SJSA1 (cell line): ENCODE results near the gene ZNF71. TPM values are rescaled to one million over a fixed set of nuclear protein-coding genes. Genes with fewer than 3 reads are reported as not detected.

Experiments
- DNase-seq, 2 experiments: peaks; one replicate each; pipeline ENCODE4 v3.0.0-alpha.2; 2015 to 2020; ENCODE audit warnings: low spot score in 2 of 2, low read depth in 1 of 2
- H3K27ac ChIP-seq: fragments of 250-450 bp; sonication (Bioruptor Pico); 2 replicates; pipeline ENCODE4 v1.5.1; 2020; ENCODE audit warnings: mild to moderate bottlenecking, moderate library complexity
- H3K27me3 ChIP-seq: fragments of 250-450 bp; sonication (Bioruptor Pico); replicated peaks from 2 replicates; pipeline ENCODE4 v1.5.1; 2020; ENCODE audit warnings: mild to moderate bottlenecking, moderate library complexity
- H3K36me3 ChIP-seq: fragments of 250-450 bp; sonication (Bioruptor Pico); 2 replicates; pipeline ENCODE4 v1.5.1; 2020; ENCODE audit warnings: mild to moderate bottlenecking
- H3K4me1 ChIP-seq: fragments of 250-450 bp; sonication (Bioruptor Pico); replicated peaks from 2 replicates; pipeline ENCODE4 v1.6.1; 2021; ENCODE audit warnings: mild to moderate bottlenecking
- H3K4me3 ChIP-seq: fragments of 250-450 bp; sonication (Bioruptor Pico); 2 replicates; pipeline ENCODE4 v1.5.1; 2020; ENCODE audit warnings: mild to moderate bottlenecking
- H3K9me3 ChIP-seq: fragments of 250-450 bp; sonication (Bioruptor Pico); replicated peaks from 2 replicates; pipeline ENCODE4 v1.5.1; 2020; ENCODE audit warnings: mild to moderate bottlenecking
- total RNA-seq: library from RNA; depleted of rRNA; stranded (reverse); fragments of >200 nt; shearing (Covaris generic); gene quantifications from 2 replicates; pipeline ENCODE4 v1.2.3, GENCODE V29; 2014

Gene ZNF71
- total RNA-seq, 1 experiment from 2014 or later = 7.4 TPM

DNA sequence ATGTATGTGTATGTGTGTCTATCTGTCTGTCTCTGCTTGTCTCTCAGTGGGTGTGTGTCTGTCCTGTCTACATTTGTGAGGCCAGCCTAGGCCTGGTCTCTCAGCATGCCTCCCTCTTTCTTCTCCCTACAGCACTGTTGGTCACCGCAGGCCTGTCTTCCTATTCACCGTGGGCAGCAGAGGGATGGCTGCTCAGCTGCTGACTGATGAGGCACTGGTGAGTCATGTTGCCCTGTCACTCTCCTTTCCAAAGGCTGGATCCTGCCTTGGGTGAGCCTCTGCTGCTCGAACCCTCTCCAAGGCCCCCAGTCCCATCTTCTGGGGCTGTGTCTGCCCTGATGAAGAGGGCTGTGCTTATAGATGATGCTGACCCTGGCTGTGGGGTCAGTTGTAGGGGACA is 6.3 kb downstream of the ZNF71 start:
- Histone ChIP-seq H3K27me3 (no peaks in the 10 kb centered on the region), H3K27ac (no peak overlapping the region), H3K36me3 (peaks cover 47% of the 10 kb centered on the region), H3K4me1 (no peaks in the 10 kb centered on the region), H3K9me3 (peaks cover 23% of the 10 kb centered on the region), H3K4me3 (no peak overlapping the region)
- DNase-seq = no peak

DNA sequence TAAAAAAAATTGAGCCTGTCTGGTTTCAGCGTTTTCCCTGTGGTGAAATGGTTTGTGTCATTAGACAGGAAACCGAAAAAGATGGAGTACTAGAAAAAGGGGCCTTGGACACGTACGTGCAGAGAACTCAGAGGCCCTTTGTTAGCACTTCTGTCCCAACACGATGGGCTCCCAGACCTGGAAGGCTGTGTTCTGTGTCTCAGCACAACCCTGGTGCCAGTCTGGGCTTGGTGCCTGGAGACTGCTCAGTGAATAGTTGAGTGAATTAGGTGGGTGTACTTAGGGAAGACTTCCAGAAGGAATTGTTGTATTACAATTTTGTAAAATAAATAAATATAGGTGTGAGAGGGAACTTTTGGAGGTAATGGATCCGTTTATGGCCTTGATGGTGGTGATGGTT is 8.7 kb downstream of the ZNF71 start:
- no peak overlapping the region for H3K27ac ChIP-seq
- H3K4me3 ChIP-seq = no peak overlapping the region
- no peaks in the 10 kb centered on the region for H3K27me3 ChIP-seq
- H3K4me1 ChIP-seq = no peaks in the 10 kb centered on the region
- peaks cover 31% of the 10 kb centered on the region for H3K36me3 ChIP-seq
- no peak for DNase-seq
- H3K9me3 ChIP-seq = peaks cover 28% of the 10 kb centered on the region

DNA sequence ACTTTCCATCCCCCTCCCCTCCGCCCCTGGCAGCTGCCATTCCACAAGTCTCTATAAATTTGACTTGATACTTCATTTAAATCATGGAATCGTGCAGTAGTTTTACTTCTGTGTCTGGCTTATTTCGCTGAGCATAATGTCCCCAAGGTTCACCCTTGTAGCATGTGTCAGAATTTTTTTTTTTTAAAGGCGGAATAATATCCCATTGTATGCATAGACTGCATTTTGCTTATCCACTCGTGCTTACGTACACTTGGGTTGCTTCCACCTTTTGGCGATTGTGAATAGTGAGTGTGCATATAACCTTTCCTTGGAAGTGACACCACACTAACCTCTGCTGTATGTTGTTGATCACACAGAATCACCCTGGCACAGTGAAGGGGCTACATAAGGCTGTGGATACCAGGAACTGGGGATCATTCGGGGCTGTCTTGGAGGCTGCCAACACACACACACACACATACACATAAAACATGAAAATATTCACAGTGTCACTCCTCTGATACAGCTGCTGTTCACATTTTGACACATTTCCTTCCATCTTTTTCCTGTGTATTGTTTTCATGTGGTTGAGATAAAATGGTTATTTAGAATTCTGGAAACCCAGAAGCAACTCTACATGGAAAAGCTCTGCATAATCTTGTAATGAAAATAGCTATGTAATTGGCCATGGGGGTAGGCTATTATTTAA is 13.3 kb downstream of the ZNF71 start:
- Histone ChIP-seq H3K4me1 (no peaks in the 10 kb centered on the region), H3K27me3 (no peaks in the 10 kb centered on the region), H3K36me3 (peaks cover 4% of the 10 kb centered on the region; the same call in 1 of the 2 replicates), H3K27ac (no peak overlapping the region), H3K9me3 (peaks cover 29% of the 10 kb centered on the region), H3K4me3 (no peak overlapping the region)
- DNase-seq = no peak

DNA sequence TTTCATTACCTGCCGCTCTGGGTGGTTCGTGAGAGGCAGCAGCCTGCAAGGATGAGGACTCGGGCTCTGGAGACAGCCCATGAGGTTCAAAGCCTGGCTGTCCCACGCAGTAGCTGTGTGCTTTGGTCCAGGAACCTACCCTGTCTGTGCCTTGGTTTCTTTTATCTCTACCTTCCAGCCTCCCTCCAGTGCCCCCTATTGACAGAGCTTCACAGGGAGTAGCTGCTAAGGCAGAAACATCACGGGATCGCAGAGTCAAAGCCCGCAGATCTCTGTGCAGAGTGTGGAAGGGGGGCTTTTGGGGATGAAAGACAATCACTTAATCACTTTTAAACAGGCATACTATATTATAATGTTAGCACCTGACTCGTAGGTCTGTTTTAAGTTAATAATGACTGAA is 16.2 kb downstream of the ZNF71 start:
- DNase-seq = no peak
- peaks cover 33% of the 10 kb centered on the region for H3K9me3 ChIP-seq
- H3K36me3 ChIP-seq = no peaks in the 10 kb centered on the region
- H3K4me3 ChIP-seq = no peak overlapping the region
- H3K27ac ChIP-seq = no peak overlapping the region
- no peaks in the 10 kb centered on the region for H3K27me3 ChIP-seq
- no peaks in the 10 kb centered on the region for H3K4me1 ChIP-seq

DNA sequence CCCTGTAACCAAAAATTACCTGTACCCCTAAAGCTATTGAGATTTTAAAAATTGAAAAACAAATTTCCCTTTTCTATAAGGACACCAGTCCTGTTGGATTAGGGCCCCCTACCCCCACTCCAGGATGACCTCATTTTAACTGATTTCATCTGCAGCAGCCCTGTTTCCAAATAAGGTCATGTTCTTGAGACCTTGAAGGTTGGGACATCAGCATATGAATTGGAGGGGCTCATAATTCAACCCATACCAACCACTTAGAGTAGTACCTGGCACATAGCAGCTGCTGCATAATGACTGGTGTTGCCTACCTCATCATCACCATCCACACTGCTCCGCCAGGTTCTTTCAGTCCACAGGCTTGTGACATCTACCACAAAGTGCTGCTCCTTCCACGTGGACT is 17.6 kb downstream of the ZNF71 start:
- Histone ChIP-seq H3K4me3 (no peak overlapping the region), H3K4me1 (no peaks in the 10 kb centered on the region), H3K27me3 (no peaks in the 10 kb centered on the region), H3K27ac (no peak overlapping the region), H3K36me3 (peaks cover 3% of the 10 kb centered on the region; the same call in 1 of the 2 replicates), H3K9me3 (peaks cover 30% of the 10 kb centered on the region)
- DNase-seq = no peak

DNA sequence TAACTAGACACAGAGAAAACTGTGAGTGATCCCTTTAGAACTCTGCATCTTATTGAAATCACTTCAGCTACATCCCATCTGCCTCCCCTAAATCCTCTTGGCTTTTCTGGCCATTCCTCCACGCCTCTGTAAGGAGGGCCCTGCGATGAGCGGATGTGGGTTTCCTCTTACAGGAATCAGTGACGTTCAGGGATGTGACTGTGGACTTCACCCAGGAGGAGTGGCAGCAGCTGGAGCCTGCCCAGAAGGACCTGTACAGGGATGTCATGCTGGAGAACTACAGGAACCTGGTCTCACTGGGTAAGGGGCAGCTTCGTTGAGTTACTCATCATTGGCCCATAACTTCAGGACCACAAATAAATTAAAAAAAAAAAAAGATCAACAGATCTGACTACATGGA is 18.5 kb downstream of the ZNF71 start:
- peaks cover 6% of the 10 kb centered on the region; the same call in 1 of the 2 replicates for H3K36me3 ChIP-seq
- no peak overlapping the region for H3K27ac ChIP-seq
- peaks cover 30% of the 10 kb centered on the region for H3K9me3 ChIP-seq
- H3K4me3 ChIP-seq = no peak overlapping the region
- no peaks in the 10 kb centered on the region for H3K4me1 ChIP-seq
- no peaks in the 10 kb centered on the region for H3K27me3 ChIP-seq
- DNase-seq = no peak

DNA sequence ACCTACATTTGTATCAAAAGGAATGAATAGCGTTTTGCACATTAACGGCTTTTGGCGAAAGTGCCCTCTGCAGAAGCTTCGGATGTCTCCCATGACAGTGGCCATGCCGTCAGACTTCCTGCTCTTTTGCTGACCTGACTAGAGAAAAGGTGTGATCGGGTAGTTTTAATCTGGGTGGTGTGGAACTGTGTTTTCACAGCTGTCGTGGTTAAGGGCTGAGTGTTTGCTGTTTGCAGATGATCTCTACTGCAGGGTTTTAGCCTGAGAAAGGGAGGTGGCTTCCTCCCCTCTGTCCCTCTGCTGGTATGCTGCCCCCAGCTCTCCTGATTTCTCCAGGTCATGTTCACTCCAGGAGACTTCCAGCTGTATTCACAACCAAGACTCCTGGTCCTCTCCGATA is 22.4 kb downstream of the ZNF71 start:
- Histone ChIP-seq H3K4me3 (no peak overlapping the region), H3K27ac (no peak overlapping the region), H3K36me3 (peaks cover 18% of the 10 kb centered on the region), H3K4me1 (no peaks in the 10 kb centered on the region), H3K9me3 (peaks cover 33% of the 10 kb centered on the region), H3K27me3 (no peaks in the 10 kb centered on the region)
- no peak for DNase-seq

DNA sequence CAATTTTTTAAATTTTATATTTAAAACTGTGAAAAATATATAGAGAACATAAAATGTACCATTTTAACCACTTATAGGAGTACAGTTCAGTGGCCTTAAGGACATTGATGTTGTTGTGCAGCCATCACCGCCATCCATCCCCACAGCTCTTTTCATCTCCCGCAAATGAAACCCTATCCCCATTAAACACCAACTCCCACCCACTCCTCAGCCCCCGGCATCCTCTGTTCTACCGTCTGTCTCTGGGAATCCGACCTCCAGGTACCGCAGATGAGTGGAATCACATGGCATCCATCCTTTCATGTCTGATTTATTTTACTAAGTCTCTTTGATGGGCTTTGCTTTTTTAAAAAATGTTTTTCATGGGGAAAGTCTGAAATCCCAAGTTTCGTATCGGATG is 24.0 kb downstream of the ZNF71 start:
- Histone ChIP-seq H3K9me3 (peaks cover 31% of the 10 kb centered on the region), H3K4me1 (no peaks in the 10 kb centered on the region), H3K27ac (no peak overlapping the region), H3K4me3 (no peak overlapping the region), H3K27me3 (no peaks in the 10 kb centered on the region), H3K36me3 (peaks cover 29% of the 10 kb centered on the region)
- no peak for DNase-seq

DNA sequence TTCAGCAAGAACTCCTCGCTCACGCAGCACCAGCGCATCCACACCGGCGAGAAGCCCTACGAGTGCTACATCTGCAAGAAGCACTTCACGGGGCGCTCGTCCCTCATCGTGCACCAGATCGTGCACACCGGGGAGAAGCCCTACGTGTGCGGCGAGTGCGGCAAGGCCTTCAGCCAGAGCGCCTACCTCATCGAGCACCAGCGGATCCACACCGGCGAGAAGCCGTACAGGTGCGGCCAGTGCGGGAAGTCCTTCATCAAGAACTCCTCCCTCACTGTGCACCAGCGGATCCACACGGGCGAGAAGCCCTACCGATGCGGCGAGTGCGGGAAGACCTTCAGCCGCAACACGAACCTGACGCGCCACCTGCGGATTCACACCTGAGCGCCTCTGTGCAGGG is 27.3 kb downstream of the ZNF71 start:
- Histone ChIP-seq H3K27ac (no peak overlapping the region), H3K36me3 (peaks cover 36% of the 10 kb centered on the region), H3K9me3 (peaks cover 20% of the 10 kb centered on the region), H3K27me3 (no peaks in the 10 kb centered on the region), H3K4me1 (no peaks in the 10 kb centered on the region), H3K4me3 (no peak overlapping the region)
- no peak for DNase-seq

DNA sequence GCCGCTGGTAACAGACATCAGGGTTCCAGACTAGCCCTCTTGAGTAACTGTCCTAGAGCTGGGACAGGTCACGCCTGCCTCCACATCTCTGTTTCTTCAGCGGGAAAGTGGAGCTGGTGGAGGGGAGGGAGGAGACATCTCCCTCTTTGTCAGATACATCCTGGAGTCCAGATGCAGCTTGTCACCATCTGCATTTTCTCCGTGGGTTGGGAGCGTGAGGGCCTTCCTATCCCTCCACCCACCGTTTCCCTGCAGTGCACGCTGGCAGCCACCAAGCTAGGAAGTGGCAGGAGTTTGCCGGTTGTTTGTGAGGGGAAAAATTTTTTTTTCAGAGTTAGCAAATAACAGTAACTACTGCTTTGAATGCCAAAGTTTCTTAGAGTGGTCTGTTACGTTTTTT is 27.9 kb downstream of the ZNF71 start:
- H3K36me3 ChIP-seq = peaks cover 30% of the 10 kb centered on the region
- peaks cover 20% of the 10 kb centered on the region for H3K9me3 ChIP-seq
- DNase-seq = no peak
- H3K4me3 ChIP-seq = no peak overlapping the region
- H3K27ac ChIP-seq = no peak overlapping the region
- no peaks in the 10 kb centered on the region for H3K4me1 ChIP-seq
- H3K27me3 ChIP-seq = no peaks in the 10 kb centered on the region

DNA sequence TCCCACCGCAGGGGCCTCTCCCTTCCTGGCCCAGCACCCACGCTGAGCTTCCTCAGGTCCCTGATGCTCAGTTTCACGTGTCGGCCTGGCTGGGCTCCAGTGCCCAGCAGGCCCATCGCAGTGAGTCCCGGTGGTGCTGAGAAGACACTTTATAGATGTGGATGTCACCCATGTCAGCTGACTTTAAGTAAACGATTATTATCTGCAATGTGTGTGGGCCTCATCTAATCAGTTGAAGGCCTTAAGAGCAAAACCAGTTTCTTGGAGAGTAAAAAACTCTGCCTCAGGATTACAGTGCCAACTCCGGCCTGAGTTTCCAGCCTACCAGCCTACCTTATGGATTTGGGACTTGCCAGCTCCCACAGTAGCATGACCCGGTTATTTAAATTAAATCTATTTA is 30.6 kb downstream of the ZNF71 start:
- DNase-seq = no peak
- peaks cover 14% of the 10 kb centered on the region for H3K9me3 ChIP-seq
- peaks cover 30% of the 10 kb centered on the region for H3K36me3 ChIP-seq
- H3K4me1 ChIP-seq = no peaks in the 10 kb centered on the region
- no peak overlapping the region for H3K27ac ChIP-seq
- no peak overlapping the region for H3K4me3 ChIP-seq
- H3K27me3 ChIP-seq = no peaks in the 10 kb centered on the region

DNA sequence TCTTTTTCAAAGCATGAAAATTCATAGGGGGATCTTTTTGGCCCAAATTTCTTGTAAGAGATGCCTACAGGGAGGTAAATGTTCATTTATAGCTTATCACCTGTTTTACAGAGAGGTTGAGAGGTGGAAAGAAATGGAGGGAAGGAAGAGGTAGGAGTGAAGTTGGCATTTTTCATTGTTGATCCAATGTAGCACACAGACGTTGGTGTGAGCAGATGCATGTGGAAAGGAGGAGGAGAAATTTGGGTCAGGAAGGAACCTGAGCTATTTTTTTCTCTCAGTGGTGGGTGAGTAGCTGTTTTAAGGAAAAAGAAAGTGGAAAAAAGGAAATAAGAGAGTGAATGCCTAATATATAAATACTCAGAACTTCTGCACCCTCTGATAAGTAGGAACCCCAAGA is 37.9 kb downstream of the ZNF71 start:
- DNase-seq = no peak
- Histone ChIP-seq H3K36me3 (no peaks in the 10 kb centered on the region), H3K9me3 (peaks cover 21% of the 10 kb centered on the region)

DNA sequence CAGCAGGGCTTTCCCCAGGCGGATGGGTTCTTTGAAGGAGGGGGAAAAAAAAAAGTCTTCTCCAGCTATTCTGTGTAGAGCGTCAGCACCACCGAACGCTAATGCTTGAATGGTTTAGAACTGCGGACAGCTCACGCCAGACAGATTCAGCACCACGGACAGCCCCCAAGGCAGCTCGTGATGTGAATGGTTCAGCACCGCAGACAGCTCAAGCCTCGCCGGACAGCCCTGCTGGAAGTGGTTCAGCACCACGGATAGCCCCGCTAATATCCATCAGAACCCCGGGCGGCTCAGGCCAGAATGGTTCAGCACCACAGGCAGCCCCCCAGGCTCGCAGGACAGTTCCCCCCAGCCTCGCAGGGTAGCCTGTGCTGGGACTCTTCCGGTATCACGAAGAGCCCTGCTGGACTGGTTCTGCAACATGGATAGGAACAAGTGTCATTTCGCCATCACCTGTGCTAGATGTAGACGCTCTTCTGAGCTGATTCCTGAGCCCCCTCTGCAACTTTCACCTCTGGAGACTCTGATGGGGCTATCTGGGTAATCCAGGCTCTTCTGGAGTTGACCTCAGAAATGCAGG is 43.0 kb downstream of the ZNF71 start:
- H3K9me3 ChIP-seq = peaks cover 26% of the 10 kb centered on the region
- DNase-seq = no peak

More for the DNA sequence above, 37.9 kb downstream of the ZNF71 start:
- H3K4me3 ChIP-seq = no peak overlapping the region
- no peaks in the 10 kb centered on the region for H3K4me1 ChIP-seq
- no peak overlapping the region for H3K27ac ChIP-seq
- H3K27me3 ChIP-seq = no peaks in the 10 kb centered on the region

DNA sequence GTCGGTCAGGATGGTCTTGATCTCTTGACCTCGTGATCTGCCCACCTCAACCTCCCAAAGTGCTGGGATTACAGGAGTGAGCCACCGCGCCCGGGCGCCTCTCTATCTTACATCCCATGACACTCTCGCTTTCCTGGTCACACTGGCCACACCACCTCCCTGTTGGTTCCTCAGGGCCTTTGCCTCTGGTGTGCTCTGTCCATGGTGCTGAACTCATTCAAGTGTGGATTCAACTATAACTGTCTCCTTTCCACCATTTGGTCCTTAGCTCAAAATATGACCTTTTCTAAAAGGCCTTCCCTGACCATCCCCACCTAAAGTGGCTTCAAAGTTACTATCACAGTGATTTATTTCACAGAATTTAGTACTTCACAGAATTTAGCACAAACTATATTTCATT is 44.1 kb downstream of the ZNF71 start:
- H3K27ac ChIP-seq = no peak overlapping the region
- no peaks in the 10 kb centered on the region for H3K4me1 ChIP-seq
- no peaks in the 10 kb centered on the region for H3K36me3 ChIP-seq
- no peaks in the 10 kb centered on the region for H3K27me3 ChIP-seq
- H3K9me3 ChIP-seq = peaks cover 29% of the 10 kb centered on the region
- no peak overlapping the region for H3K4me3 ChIP-seq
- no peak for DNase-seq

More for the DNA sequence above, 43.0 kb downstream of the ZNF71 start:
- H3K27me3 ChIP-seq = no peaks in the 10 kb centered on the region
- H3K4me1 ChIP-seq = no peaks in the 10 kb centered on the region
- no peak overlapping the region for H3K4me3 ChIP-seq
- H3K36me3 ChIP-seq = no peaks in the 10 kb centered on the region
- H3K27ac ChIP-seq = no peak overlapping the region
